OCI-LY1 (cell line): ENCODE data around the gene SELPLG.

Experiments used
- CTCF ChIP-seq: fragments of 200-600 bp; sonication (generic), shearing (Covaris generic); IDR thresholded peaks from 2 replicates; pipeline ENCODE4 v1.5.1; 2017; ENCODE audit warnings: mild to moderate bottlenecking, antibody characterized with exemption, low read length, moderate library complexity, mixed read lengths
- EZH2 ChIP-seq: fragments of 200-600 bp; sonication (generic), shearing (Covaris generic); IDR thresholded peaks from 2 replicates; pipeline ENCODE4 v1.8.0; 2017; ENCODE audit warnings: borderline replicate concordance, mixed run types, mild to moderate bottlenecking, antibody characterized with exemption, low read length, moderate library complexity, mixed read lengths

DNA sequence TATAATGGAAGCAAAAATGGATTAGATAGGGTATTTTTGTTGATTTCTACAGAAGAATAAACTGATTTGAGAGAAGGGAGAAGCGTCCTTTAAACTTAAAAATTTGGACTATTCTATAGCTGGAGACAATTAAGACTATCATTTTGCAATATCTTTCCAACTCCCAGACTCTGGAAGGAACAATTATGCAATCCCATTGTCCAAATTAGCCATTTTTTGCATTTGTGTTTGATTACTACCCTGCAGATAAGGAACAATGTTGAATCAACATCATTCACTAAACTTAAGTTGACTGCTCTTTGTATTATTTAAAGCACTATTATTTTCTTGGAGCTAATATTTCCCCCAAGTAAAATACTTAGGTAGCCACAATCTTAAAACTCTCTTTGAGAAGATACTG lies 34.8 kb upstream of the SELPLG start:
- TF ChIP-seq CTCF (no peak), EZH2 (no peak)
